Stimulated activated naive B cell treated with anti-CD40 and anti-IgM and Interleukin-4, amounts not matched to agents 10 μg/mL and 1 μg/mL and 100 μg/mL, for 72 hours (primary cell): ENCODE results near the gene FYB1.

Experiments
- ATAC-seq, 2 donors: fragments of 150-1000 bp; cut with Tn5 transposase; replicated peaks; 2 replicates each; pipeline ENCODE4 v1.10.0; 2021; ENCODE audit warnings: moderate library complexity in 1 of 2
- DNase-seq: peaks from one replicate; pipeline ENCODE4 v3.0.0; 2021
- H3K27ac Mint-ChIP-seq: one replicate; pipeline ENCODE4 v1.8.0; 2022; ENCODE audit warnings: mild to moderate bottlenecking, mixed read lengths
- H3K27me3 Mint-ChIP-seq, 2 donors: one replicate each; pipeline ENCODE4 v1.8.0; 2022; ENCODE audit warnings: mixed read lengths in 2 of 2
- H3K36me3 Mint-ChIP-seq, 2 donors: one replicate each; pipeline ENCODE4 v1.8.0; 2022; ENCODE audit warnings: mixed read lengths in 2 of 2, mild to moderate bottlenecking in 1 of 2
- H3K4me1 Mint-ChIP-seq, 2 donors: one replicate each; pipeline ENCODE4 v1.8.0; 2022; ENCODE audit warnings: mixed read lengths in 2 of 2, mild to moderate bottlenecking in 1 of 2
- H3K4me3 Mint-ChIP-seq, 2 donors: one replicate each; pipeline ENCODE4 v1.8.0; 2022; ENCODE audit warnings: mild to moderate bottlenecking in 2 of 2, mixed read lengths in 2 of 2, moderate library complexity in 1 of 2
- H3K9me3 Mint-ChIP-seq, 2 donors: one replicate each; pipeline ENCODE4 v1.8.0; 2022; ENCODE audit warnings: mixed read lengths in 2 of 2, mild to moderate bottlenecking in 1 of 2

The FYB1 gene

GRCh38 chr5:39205550-39205949 is 13.8 kb downstream of the FYB1 start:
- ATAC-seq (no peak), DNase-seq (no peak)
- H3K36me3 Mint-ChIP-seq = no peaks in the 10 kb centered on the region
- H3K27me3 Mint-ChIP-seq = peaks cover 0 to 6% of the 10 kb centered on the region in 2 donors
- H3K4me3 Mint-ChIP-seq = no peak overlapping the region
- peaks cover 18 to 39% of the 10 kb centered on the region in 2 donors for H3K4me1 Mint-ChIP-seq
- no peaks in the 10 kb centered on the region for H3K9me3 Mint-ChIP-seq
- no peak overlapping the region for H3K27ac Mint-ChIP-seq

- Mint-ChIP-seq H3K4me3 (peak overlapping the region in 1 of 2 donors; percentile 23), H3K36me3 (no peaks in the 10 kb centered on the region), H3K27me3 (no peaks in the 10 kb centered on the region), H3K4me1 (peaks cover 10 to 30% of the 10 kb centered on the region in 2 donors), H3K27ac (peak overlapping the region; percentile 6), H3K9me3 (no peaks in the 10 kb centered on the region)
- no peak for ATAC-seq
- DNase-seq = no peak
Observed at GRCh38 chr5:39203951-39204350, 15.4 kb downstream of the FYB1 start.

- Mint-ChIP-seq H3K9me3 (no peaks in the 10 kb centered on the region), H3K4me3 (peak overlapping the region in 1 of 2 donors; percentile 25), H3K36me3 (no peaks in the 10 kb centered on the region), H3K4me1 (peaks cover 10 to 30% of the 10 kb centered on the region in 2 donors), H3K27ac (no peak overlapping the region), H3K27me3 (no peaks in the 10 kb centered on the region)
- ATAC-seq (no peak), DNase-seq (no peak)
Observed at GRCh38 chr5:39203275-39203922, 16.0 kb downstream of the FYB1 start.

DNA sequence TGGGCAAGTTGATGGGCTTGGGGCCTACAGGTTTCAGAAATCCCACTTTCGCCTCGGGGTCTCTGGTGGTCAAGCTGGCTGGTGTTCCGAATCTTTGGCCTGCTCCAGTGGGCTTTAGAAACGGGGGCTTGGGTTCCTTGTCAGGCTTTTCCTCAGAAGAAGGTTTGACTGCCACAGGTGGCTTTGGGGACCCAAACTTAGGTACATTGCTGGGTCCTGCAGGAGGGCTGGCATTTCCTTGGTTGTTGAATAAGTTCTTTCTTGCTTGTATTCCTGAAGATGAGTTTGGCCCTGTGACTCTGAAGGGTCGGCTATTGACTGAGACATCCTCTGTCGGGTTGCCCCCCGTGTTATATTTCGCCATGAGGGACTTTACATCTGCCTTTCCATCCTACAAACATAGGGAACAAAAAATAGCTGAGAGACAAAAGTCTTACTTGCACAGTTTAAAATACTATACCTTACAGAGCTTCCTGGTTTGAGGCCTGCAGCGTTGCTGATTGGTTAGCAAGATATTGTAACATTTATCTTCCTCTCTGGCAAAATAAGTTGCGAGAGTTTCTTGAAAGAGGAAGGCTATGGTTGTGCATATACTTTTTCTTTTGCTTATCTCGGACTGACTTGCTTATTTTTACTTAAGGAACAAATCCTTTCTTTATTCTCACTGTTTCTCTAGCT is 16.6 kb downstream of the FYB1 start:
- peaks cover 10 to 30% of the 10 kb centered on the region in 2 donors for H3K4me1 Mint-ChIP-seq
- H3K9me3 Mint-ChIP-seq = no peaks in the 10 kb centered on the region
- H3K27me3 Mint-ChIP-seq = no peaks in the 10 kb centered on the region
- peak overlapping the region in 1 of 2 donors; percentile 25 for H3K4me3 Mint-ChIP-seq
- DNase-seq (no peak), ATAC-seq (peak in 1 of 2 donors; percentile 31)
- no peaks in the 10 kb centered on the region for H3K36me3 Mint-ChIP-seq
- H3K27ac Mint-ChIP-seq = no peak overlapping the region

DNA sequence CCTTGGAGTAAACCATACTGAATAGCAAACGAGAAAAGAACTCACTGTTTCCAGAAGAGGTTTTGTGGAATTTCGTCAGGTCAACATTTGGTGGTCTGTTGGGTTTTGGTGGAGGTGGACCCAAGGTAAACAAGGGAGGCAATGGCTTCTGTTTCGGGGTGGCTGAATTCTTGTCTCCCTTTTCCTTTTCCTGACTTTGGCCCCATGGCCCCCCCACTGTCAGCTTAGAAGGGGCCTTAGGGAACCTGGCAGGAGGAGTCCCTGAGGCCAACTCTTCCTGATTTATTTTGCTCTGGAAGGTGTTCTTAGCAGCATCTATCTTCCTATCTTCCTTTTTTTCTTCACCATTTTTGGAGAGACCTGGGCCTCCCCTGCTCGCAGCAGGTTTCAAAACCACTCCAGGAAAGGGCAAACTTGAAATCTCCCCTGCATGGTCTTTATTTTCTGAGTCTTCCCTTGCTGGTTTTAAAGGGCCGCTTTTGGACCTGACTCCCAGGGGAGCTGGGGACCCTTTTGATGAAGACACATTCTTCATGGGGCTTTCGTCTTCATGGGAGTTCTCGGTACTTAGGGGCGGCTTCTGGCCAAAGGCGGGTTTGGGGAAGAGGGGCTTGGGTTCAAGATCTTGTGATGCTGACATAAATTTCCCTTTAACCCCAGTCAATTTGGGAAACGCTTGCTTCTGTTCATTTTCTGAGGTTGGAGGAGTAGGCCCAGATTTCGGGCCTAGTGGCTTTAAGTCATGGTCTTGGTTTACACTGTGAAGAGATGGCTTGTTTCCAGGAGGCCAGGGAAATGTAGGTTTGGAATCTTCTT is 17.4 kb downstream of the FYB1 start:
- no peaks in the 10 kb centered on the region for H3K27me3 Mint-ChIP-seq
- no peak overlapping the region for H3K4me3 Mint-ChIP-seq

GRCh38 chr5:39201160-39201780 is 18.1 kb downstream of the FYB1 start:
- no peak overlapping the region for H3K27ac Mint-ChIP-seq
- peaks cover 10 to 30% of the 10 kb centered on the region in 2 donors for H3K4me1 Mint-ChIP-seq
- no peak for DNase-seq
- no peak overlapping the region for H3K4me3 Mint-ChIP-seq
- H3K27me3 Mint-ChIP-seq = no peaks in the 10 kb centered on the region
- no peaks in the 10 kb centered on the region for H3K9me3 Mint-ChIP-seq
- peak; percentile 41 to 56 for ATAC-seq
- no peaks in the 10 kb centered on the region for H3K36me3 Mint-ChIP-seq

More for the DNA sequence above, 17.4 kb downstream of the FYB1 start:
- Mint-ChIP-seq H3K36me3 (no peaks in the 10 kb centered on the region), H3K4me1 (peaks cover 10 to 30% of the 10 kb centered on the region in 2 donors), H3K9me3 (no peaks in the 10 kb centered on the region), H3K27ac (peak overlapping the region; percentile 14)
- ATAC-seq = no peak
- no peak for DNase-seq

GRCh38 chr5:39200081-39200480 is 19.3 kb downstream of the FYB1 start:
- H3K36me3 Mint-ChIP-seq = no peaks in the 10 kb centered on the region
- peaks cover 10 to 30% of the 10 kb centered on the region in 2 donors for H3K4me1 Mint-ChIP-seq
- no peak for ATAC-seq
- no peak overlapping the region for H3K4me3 Mint-ChIP-seq
- H3K27me3 Mint-ChIP-seq = no peaks in the 10 kb centered on the region
- H3K27ac Mint-ChIP-seq = no peak overlapping the region
- no peaks in the 10 kb centered on the region for H3K9me3 Mint-ChIP-seq
- DNase-seq = no peak

DNA sequence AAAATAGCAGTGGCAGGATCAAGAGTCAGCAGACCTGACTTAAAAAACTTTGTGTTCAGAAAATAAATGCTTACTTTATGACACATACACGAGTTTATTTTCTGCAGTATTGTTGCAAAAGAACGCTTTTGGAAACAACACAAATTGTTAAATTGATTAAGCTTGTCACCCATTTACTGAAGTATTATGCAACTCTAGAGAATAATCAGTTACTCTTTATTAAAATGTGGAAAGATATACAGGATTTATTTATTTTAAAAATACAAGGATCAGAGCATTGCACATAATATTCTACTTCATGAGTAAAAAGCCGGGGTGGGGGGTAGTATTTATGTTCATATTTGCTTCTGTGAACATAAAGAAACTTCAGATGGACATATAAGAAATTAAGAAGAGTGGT is 20.0 kb downstream of the FYB1 start:
- H3K4me3 Mint-ChIP-seq = no peak overlapping the region
- DNase-seq (no peak), ATAC-seq (no peak)
- no peak overlapping the region for H3K27ac Mint-ChIP-seq
- peaks cover 10 to 33% of the 10 kb centered on the region in 2 donors for H3K4me1 Mint-ChIP-seq
- H3K9me3 Mint-ChIP-seq = no peaks in the 10 kb centered on the region
- H3K27me3 Mint-ChIP-seq = peaks cover 0 to 4% of the 10 kb centered on the region in 2 donors
- no peaks in the 10 kb centered on the region for H3K36me3 Mint-ChIP-seq

DNA sequence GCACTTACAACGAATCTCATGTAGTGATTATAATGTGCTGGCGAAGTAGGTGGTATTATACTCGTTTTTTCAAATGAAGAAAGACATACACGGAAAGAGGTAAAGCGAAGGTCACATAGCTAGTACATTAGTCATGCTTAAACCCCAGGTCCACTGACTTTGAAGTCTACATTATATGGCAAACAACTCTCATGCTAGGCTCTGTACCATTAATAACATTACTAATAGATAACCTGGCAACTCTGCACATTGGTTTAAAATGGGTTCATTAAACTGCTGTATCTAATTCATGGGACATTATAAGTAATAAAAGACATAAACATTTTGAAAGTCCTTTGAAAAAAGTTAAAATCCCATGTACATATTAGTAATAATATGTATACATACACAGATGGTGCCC is 21.2 kb downstream of the FYB1 start:
- Mint-ChIP-seq H3K36me3 (no peaks in the 10 kb centered on the region), H3K9me3 (no peaks in the 10 kb centered on the region), H3K27me3 (peaks cover 0 to 4% of the 10 kb centered on the region in 2 donors), H3K27ac (no peak overlapping the region), H3K4me1 (peaks cover 6 to 23% of the 10 kb centered on the region in 2 donors), H3K4me3 (no peak overlapping the region)
- DNase-seq = no peak
- ATAC-seq = no peak

DNA sequence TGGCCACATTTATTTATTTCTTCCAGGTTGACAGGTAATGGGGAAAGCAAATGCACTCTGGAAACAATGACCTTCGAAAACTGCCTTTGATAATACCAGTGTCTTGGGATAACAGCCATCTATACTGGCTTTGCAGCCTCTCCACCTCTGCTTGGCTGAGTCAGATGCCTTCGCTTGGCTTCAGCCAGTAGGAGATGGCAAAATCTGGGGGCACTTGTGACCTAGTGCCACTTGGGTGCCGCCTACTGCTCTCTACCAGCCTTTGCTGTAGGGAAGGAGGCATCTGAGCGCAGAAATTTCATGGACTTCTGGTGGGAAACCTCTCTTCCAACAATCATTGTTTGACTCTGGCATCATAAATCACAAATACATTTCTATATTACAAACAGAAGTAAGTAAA is 21.8 kb downstream of the FYB1 start:
- Mint-ChIP-seq H3K4me1 (peaks cover 6 to 18% of the 10 kb centered on the region in 2 donors), H3K9me3 (no peaks in the 10 kb centered on the region), H3K27ac (no peak overlapping the region), H3K36me3 (no peaks in the 10 kb centered on the region), H3K27me3 (peaks cover 0 to 4% of the 10 kb centered on the region in 2 donors), H3K4me3 (no peak overlapping the region)
- ATAC-seq (no peak), DNase-seq (no peak)

- H3K27me3 Mint-ChIP-seq = peaks cover 0 to 4% of the 10 kb centered on the region in 2 donors
- H3K36me3 Mint-ChIP-seq = no peaks in the 10 kb centered on the region
- no peaks in the 10 kb centered on the region for H3K9me3 Mint-ChIP-seq
- ATAC-seq (no peak), DNase-seq (no peak)
- H3K27ac Mint-ChIP-seq = no peak overlapping the region
- peaks cover 4 to 17% of the 10 kb centered on the region in 2 donors for H3K4me1 Mint-ChIP-seq
- H3K4me3 Mint-ChIP-seq = no peak overlapping the region
Observed at GRCh38 chr5:39195198-39195826, 24.1 kb downstream of the FYB1 start.

GRCh38 chr5:39194466-39195136 is 24.8 kb downstream of the FYB1 start:
- Mint-ChIP-seq H3K36me3 (no peaks in the 10 kb centered on the region), H3K4me1 (peaks cover 4 to 23% of the 10 kb centered on the region in 2 donors), H3K9me3 (no peaks in the 10 kb centered on the region), H3K4me3 (no peak overlapping the region), H3K27me3 (peaks cover 0 to 4% of the 10 kb centered on the region in 2 donors), H3K27ac (no peak overlapping the region)
- DNase-seq = no peak
- ATAC-seq = no peak
